Measurements from ENCODE around the gene NCAM1. TPM values are rescaled to one million over a fixed set of nuclear protein-coding genes. Genes with fewer than 3 reads are reported as not detected.

The NCAM1 gene
- total and polyA plus RNA-seq, 9 of the 15 experiments (the other 6 are each of a cell fraction or from before 2014, with no cell fraction given) = 0.09 to 0.23 TPM; not detected in 7

DNA sequence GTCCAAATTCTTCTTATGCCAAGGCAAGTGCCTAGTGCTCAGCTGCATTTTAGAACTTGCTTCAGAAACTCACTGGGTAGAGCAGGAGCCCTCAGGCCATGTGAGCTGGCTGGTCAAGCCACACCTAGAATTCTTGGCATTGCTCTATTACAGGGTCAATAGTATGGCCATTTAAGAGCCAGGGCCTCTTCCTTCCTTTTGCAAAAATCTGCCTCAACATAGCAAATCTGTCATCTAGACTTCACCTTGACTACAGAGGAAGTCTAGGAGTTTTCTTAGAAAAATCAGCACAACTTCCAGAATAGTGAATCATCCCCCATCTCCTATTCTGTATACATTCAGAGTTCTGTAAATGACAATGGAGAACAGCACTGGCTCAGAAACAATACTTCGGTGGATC lies 241.2 kb downstream of the NCAM1 start (continued):
- TF ChIP-seq, protein P1, sequence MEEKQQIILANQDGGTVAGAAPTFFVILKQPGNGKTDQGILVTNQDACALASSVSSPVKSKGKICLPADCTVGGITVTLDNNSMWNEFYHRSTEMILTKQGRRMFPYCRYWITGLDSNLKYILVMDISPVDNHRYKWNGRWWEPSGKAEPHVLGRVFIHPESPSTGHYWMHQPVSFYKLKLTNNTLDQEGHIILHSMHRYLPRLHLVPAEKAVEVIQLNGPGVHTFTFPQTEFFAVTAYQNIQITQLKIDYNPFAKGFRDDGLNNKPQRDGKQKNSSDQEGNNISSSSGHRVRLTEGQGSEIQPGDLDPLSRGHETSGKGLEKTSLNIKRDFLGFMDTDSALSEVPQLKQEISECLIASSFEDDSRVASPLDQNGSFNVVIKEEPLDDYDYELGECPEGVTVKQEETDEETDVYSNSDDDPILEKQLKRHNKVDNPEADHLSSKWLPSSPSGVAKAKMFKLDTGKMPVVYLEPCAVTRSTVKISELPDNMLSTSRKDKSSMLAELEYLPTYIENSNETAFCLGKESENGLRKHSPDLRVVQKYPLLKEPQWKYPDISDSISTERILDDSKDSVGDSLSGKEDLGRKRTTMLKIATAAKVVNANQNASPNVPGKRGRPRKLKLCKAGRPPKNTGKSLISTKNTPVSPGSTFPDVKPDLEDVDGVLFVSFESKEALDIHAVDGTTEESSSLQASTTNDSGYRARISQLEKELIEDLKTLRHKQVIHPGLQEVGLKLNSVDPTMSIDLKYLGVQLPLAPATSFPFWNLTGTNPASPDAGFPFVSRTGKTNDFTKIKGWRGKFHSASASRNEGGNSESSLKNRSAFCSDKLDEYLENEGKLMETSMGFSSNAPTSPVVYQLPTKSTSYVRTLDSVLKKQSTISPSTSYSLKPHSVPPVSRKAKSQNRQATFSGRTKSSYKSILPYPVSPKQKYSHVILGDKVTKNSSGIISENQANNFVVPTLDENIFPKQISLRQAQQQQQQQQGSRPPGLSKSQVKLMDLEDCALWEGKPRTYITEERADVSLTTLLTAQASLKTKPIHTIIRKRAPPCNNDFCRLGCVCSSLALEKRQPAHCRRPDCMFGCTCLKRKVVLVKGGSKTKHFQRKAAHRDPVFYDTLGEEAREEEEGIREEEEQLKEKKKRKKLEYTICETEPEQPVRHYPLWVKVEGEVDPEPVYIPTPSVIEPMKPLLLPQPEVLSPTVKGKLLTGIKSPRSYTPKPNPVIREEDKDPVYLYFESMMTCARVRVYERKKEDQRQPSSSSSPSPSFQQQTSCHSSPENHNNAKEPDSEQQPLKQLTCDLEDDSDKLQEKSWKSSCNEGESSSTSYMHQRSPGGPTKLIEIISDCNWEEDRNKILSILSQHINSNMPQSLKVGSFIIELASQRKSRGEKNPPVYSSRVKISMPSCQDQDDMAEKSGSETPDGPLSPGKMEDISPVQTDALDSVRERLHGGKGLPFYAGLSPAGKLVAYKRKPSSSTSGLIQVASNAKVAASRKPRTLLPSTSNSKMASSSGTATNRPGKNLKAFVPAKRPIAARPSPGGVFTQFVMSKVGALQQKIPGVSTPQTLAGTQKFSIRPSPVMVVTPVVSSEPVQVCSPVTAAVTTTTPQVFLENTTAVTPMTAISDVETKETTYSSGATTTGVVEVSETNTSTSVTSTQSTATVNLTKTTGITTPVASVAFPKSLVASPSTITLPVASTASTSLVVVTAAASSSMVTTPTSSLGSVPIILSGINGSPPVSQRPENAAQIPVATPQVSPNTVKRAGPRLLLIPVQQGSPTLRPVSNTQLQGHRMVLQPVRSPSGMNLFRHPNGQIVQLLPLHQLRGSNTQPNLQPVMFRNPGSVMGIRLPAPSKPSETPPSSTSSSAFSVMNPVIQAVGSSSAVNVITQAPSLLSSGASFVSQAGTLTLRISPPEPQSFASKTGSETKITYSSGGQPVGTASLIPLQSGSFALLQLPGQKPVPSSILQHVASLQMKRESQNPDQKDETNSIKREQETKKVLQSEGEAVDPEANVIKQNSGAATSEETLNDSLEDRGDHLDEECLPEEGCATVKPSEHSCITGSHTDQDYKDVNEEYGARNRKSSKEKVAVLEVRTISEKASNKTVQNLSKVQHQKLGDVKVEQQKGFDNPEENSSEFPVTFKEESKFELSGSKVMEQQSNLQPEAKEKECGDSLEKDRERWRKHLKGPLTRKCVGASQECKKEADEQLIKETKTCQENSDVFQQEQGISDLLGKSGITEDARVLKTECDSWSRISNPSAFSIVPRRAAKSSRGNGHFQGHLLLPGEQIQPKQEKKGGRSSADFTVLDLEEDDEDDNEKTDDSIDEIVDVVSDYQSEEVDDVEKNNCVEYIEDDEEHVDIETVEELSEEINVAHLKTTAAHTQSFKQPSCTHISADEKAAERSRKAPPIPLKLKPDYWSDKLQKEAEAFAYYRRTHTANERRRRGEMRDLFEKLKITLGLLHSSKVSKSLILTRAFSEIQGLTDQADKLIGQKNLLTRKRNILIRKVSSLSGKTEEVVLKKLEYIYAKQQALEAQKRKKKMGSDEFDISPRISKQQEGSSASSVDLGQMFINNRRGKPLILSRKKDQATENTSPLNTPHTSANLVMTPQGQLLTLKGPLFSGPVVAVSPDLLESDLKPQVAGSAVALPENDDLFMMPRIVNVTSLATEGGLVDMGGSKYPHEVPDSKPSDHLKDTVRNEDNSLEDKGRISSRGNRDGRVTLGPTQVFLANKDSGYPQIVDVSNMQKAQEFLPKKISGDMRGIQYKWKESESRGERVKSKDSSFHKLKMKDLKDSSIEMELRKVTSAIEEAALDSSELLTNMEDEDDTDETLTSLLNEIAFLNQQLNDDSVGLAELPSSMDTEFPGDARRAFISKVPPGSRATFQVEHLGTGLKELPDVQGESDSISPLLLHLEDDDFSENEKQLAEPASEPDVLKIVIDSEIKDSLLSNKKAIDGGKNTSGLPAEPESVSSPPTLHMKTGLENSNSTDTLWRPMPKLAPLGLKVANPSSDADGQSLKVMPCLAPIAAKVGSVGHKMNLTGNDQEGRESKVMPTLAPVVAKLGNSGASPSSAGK (IDR thresholded peaks at IDR 0.05) = no peak
- no peak for TF ChIP-seq NR2C1 (IDR thresholded peaks at IDR 0.05)
- no peak for TF ChIP-seq NR2C1 (tag; IDR thresholded peaks at IDR 0.05)
- TF ChIP-seq MNT (conservative IDR thresholded peaks at IDR 0.05) = no peak
- no peak for TF ChIP-seq SRSF7 (optimal IDR thresholded peaks at IDR 0.05; ENCODE audit: low read depth, low read length)
- no peak for TF ChIP-seq L3MBTL2 (IDR thresholded peaks at IDR 0.05)
- TF ChIP-seq COPS2 (conservative IDR thresholded peaks at IDR 0.05) = no peak
- no peak for TF ChIP-seq ZNF384 (IDR thresholded peaks at IDR 0.05; ENCODE audit: low read depth, low read length)
- no peak for TF ChIP-seq ETS2 (tag; IDR thresholded peaks at IDR 0.05; ENCODE audit: borderline replicate concordance, poor library complexity, severe bottlenecking)

Measured in K562 (cell line).